GM12892 (cell line): Measurements from ENCODE around the gene TBCB.

ENCODE experiments used
- DNase-seq: peaks from one replicate; pipeline ENCODE4 v3.0.0; 2011; ENCODE audit not compliant: insufficient read length
- FAIRE-seq: peaks from 2 replicates; lab custom pipeline; 2011; peaks lifted over from hg19 to GRCh38; lab: Jason Lieb, UNC
- POLR2A ChIP-seq: IDR thresholded peaks from 2 replicates; pipeline ENCODE4 v1.6.1; 2011; ENCODE audit warnings: low read depth, low read length, control low read depth
- POLR2AphosphoS5 ChIP-seq: IDR thresholded peaks from 2 replicates; pipeline ENCODE4 v1.6.1; 2011; ENCODE audit warnings: low read depth, low read length, control low read depth
- TAF1 ChIP-seq: IDR thresholded peaks from 2 replicates; pipeline ENCODE4 v1.6.1; 2011; ENCODE audit warnings: low read depth, mild to moderate bottlenecking, control low read depth, low read length, borderline replicate concordance

The TBCB gene

GRCh38 chr19:36089847-36090246 lies 25.4 kb upstream of the TBCB start:
- no peak for FAIRE-seq
- DNase-seq: no peak
- TF ChIP-seq TAF1 (no peak), POLR2A (no peak), POLR2AphosphoS5 (no peak)

- DNase-seq: no peak
- no peak for FAIRE-seq
- TF ChIP-seq POLR2AphosphoS5: no peak
- no peak for TF ChIP-seq POLR2A
- TF ChIP-seq TAF1: no peak
Observed at GRCh38 chr19:36090910-36091695, 24.2 kb upstream of the TBCB start.

DNA sequence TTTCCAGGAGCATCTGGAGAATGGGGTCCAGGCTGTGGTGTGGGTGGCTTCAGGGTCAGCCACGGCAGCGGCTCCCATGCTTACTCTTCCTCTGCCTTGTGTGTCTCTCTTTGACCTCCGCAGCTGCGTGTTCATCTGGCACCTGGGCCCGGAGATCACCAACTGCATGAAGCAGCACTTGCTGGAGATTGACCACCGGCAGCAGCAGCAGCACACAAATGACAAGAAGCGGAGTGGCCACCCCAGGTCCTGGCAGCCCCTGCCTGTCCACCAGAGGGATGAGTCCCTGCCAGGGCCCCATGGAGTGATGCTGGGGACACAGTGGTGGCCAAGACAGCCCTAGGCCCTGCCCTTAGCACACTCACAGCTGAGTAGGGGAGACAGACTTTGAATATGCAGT lies 22.7 kb upstream of the TBCB start:
- no peak for FAIRE-seq
- DNase-seq: no peak
- TF ChIP-seq POLR2AphosphoS5 (no peak), TAF1 (no peak), POLR2A (no peak)

DNA sequence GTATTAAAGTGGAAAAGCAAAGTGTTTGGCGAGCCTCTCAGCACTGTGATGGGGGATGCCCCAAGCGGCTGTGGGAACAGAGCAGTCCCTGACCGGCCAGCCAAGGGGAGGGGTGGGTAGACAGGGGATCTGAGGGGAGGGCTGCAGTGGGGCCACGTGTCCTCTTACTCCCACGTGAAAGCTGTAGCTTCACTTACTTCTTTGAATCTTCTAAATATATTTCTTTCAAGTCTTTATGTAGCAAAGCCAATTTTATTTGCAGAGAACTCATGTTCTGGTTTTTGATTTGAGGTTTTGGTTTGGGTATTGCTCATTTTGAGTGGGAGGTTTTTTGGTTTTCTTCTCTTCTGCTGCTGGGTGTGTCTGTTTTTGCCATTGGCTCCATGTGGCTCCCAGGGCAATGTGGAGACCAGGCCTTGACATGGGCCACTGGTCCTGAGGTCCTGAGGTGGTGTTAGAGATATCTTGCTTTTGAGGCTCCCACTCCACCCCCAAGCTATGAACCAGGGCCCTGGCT lies 22.1 kb upstream of the TBCB start:
- FAIRE-seq: peak; percentile 21
- no peak for TF ChIP-seq TAF1
- TF ChIP-seq POLR2AphosphoS5: no peak
- TF ChIP-seq POLR2A: no peak
- DNase-seq: no peak

DNA sequence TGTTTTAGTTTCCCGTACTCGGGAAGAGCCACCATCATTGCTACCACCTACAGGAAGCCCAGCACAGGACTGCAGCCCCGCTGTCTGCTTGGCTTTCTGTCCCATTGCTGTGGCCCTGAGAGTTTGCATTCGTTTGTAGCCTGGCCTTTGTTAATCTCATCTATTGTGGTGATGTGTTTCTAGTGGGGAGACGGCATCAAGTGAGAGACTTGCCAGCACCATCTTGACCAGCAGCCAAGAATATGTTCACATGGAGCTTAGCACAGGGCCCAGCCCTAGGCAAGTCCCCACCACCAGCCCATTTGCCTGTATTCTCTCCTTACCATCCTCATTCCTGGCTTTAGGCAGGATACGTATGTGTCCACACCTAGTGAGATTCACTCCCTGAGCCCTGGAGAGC lies 21.6 kb upstream of the TBCB start:
- DNase-seq (no peak), FAIRE-seq (no peak)
- no peak for TF ChIP-seq TAF1
- TF ChIP-seq POLR2A: no peak
- no peak for TF ChIP-seq POLR2AphosphoS5

- TF ChIP-seq POLR2AphosphoS5 (no peak), POLR2A (no peak), TAF1 (no peak)
- DNase-seq (no peak), FAIRE-seq (no peak)
Observed at GRCh38 chr19:36097036-36097435, 18.2 kb upstream of the TBCB start.

- no peak for TF ChIP-seq POLR2AphosphoS5
- no peak for DNase-seq
- FAIRE-seq: no peak
Observed at GRCh38 chr19:36099166-36099785, 16.0 kb upstream of the TBCB start.

- FAIRE-seq (no peak), DNase-seq (no peak)
Observed at GRCh38 chr19:36100476-36100875, 14.8 kb upstream of the TBCB start.

GRCh38 chr19:36101550-36102327 lies 13.5 kb upstream of the TBCB start:
- DNase-seq (no peak), FAIRE-seq (no peak)
- no peak for TF ChIP-seq POLR2AphosphoS5
- TF ChIP-seq POLR2A: no peak
- no peak for TF ChIP-seq TAF1

More at GRCh38 chr19:36100476-36100875, 14.8 kb upstream of the TBCB start:
- TF ChIP-seq TAF1: no peak
- TF ChIP-seq POLR2AphosphoS5: no peak
- no peak for TF ChIP-seq POLR2A

GRCh38 chr19:36103040-36103626 lies 12.1 kb upstream of the TBCB start:
- no peak for DNase-seq
- no peak for FAIRE-seq
- TF ChIP-seq TAF1 (no peak), POLR2A (no peak), POLR2AphosphoS5 (no peak)
